IPS-18c (cell line): Measurements from ENCODE around the gene NFKBIE.

Experiments
- H3K4me3 ChIP-seq: 2 replicates; pipeline ENCODE4 v1.7.0; 2013; ENCODE audit warnings: low read depth, mild to moderate bottlenecking, low read length, moderate library complexity; ENCODE audit not compliant: insufficient read depth
- H3K9me3 ChIP-seq: one replicate; pipeline ENCODE4 v1.6.1; 2013; ENCODE audit warnings: mild to moderate bottlenecking, low read length, moderate library complexity; ENCODE audit not compliant: control insufficient read depth, insufficient read depth

NFKBIE gene

GRCh38 chr6:44226368-44227147, 38.8 kb downstream of the NFKBIE start:
- no peaks in the 10 kb centered on the region for H3K9me3 ChIP-seq
- peak overlapping the region; percentile 20; the same call in 1 of the 2 replicates for H3K4me3 ChIP-seq

- no peaks in the 10 kb centered on the region for H3K9me3 ChIP-seq
- peak overlapping the region; percentile 20; the same call in 1 of the 2 replicates for H3K4me3 ChIP-seq
Measured at GRCh38 chr6:44225579-44226325, 39.6 kb downstream of the NFKBIE start.

GRCh38 chr6:44224965-44225305, 40.4 kb downstream of the NFKBIE start:
- H3K4me3 ChIP-seq, result peak overlapping the region; percentile 43
- no peaks in the 10 kb centered on the region for H3K9me3 ChIP-seq

- H3K4me3 ChIP-seq, result peak overlapping the region; percentile 43
- no peaks in the 10 kb centered on the region for H3K9me3 ChIP-seq
Measured at GRCh38 chr6:44224029-44224964, 41.1 kb downstream of the NFKBIE start.

GRCh38 chr6:44223319-44224028, 41.9 kb downstream of the NFKBIE start, which contains the start of gene SLC29A1:
Gene SLC29A1 (plus strand): TSS chr6:44223595. CDS start chr6:44227314, 3,719 bp downstream.
- Histone ChIP-seq H3K4me3 (peak within 1 kb of the TSS; percentile 46), H3K9me3 (no peaks in the 10 kb centered on the region)

- Histone ChIP-seq H3K4me3 (peak overlapping the region; percentile 46), H3K9me3 (no peaks in the 10 kb centered on the region)
Measured at GRCh38 chr6:44222486-44223318, 42.6 kb downstream of the NFKBIE start.

GRCh38 chr6:44221961-44222335, 43.4 kb downstream of the NFKBIE start:
- Histone ChIP-seq H3K9me3 (no peaks in the 10 kb centered on the region), H3K4me3 (no peak overlapping the region)

GRCh38 chr6:44221291-44221960, 43.9 kb downstream of the NFKBIE start:
- Histone ChIP-seq H3K9me3 (no peaks in the 10 kb centered on the region), H3K4me3 (no peak overlapping the region)

- Histone ChIP-seq H3K4me3 (no peak overlapping the region), H3K9me3 (no peaks in the 10 kb centered on the region)
Measured at GRCh38 chr6:44220913-44221290, 44.4 kb downstream of the NFKBIE start.

- H3K4me3 ChIP-seq, result peak overlapping the region; percentile 28; the same call in 1 of the 2 replicates
Measured at GRCh38 chr6:44219815-44220784, 45.3 kb downstream of the NFKBIE start.

GRCh38 chr6:44219053-44219814, 46.1 kb downstream of the NFKBIE start:
- Histone ChIP-seq H3K9me3 (no peaks in the 10 kb centered on the region), H3K4me3 (peak overlapping the region; percentile 32)

More at GRCh38 chr6:44219815-44220784, 45.3 kb downstream of the NFKBIE start:
- no peaks in the 10 kb centered on the region for H3K9me3 ChIP-seq

GRCh38 chr6:44217332-44218143, 47.8 kb downstream of the NFKBIE start:
- Histone ChIP-seq H3K9me3 (no peaks in the 10 kb centered on the region), H3K4me3 (peak overlapping the region; percentile 34; the same call in 1 of the 2 replicates)

GRCh38 chr6:44216677-44217331, 48.5 kb downstream of the NFKBIE start, which contains the start of gene MYMX:
Gene MYMX (plus strand): TSS chr6:44216926. CDS start chr6:44217472, 546 bp downstream.
- Histone ChIP-seq H3K4me3 (peak within 1 kb of the TSS; percentile 34; the same call in 1 of the 2 replicates), H3K9me3 (no peaks in the 10 kb centered on the region)
